Neural cell (in vitro differentiated cells): ENCODE results near the gene FRS3. TPM values are rescaled to one million over a fixed set of nuclear protein-coding genes. Genes with fewer than 3 reads are reported as not detected.

ENCODE experiments used
- H2AFZ ChIP-seq: fragments of 200-600, 300-800 bp; sonication (generic), shearing (Covaris generic); 2 replicates; pipeline ENCODE4 v1.6.0; 2014; ENCODE audit warnings: low read depth, mild to moderate bottlenecking, antibody characterized with exemption, low read length, moderate library complexity
- H3F3A ChIP-seq: fragments of 200-600 bp; shearing (Covaris generic); 2 replicates; pipeline ENCODE4 v1.6.1; 2016; ENCODE audit warnings: mild to moderate bottlenecking, moderate library complexity, mixed read lengths, antibody characterized with exemption, low read length; ENCODE audit not compliant: insufficient read depth, poor library complexity, severe bottlenecking
- H3K27ac ChIP-seq: fragments of 200-600, 300-800 bp; sonication (generic), shearing (Covaris generic); 2 replicates; pipeline ENCODE4 v1.5.1; 2014; ENCODE audit warnings: mild to moderate bottlenecking, low read length, moderate library complexity
- H3K27me3 ChIP-seq: fragments of 300-800, 200-600 bp; sonication (generic), shearing (Covaris generic); 2 replicates; pipeline ENCODE4 v1.6.0; 2014; ENCODE audit warnings: mild to moderate bottlenecking, low read depth, low read length, moderate library complexity; ENCODE audit not compliant: insufficient read depth
- H3K36me3 ChIP-seq: fragments of 300-800, 200-600 bp; sonication (generic), shearing (Covaris generic); 2 replicates; pipeline ENCODE4 v1.5.1; 2014; ENCODE audit warnings: mild to moderate bottlenecking, antibody characterized with exemption, low read length, moderate library complexity; ENCODE audit not compliant: insufficient read depth
- H3K4me2 ChIP-seq: fragments of 300-800, 200-600 bp; sonication (generic), shearing (Covaris generic); 2 replicates; pipeline ENCODE4 v1.6.0; 2014; ENCODE audit warnings: mild to moderate bottlenecking, low read length
- H3K4me3 ChIP-seq: fragments of 300-800, 200-600 bp; sonication (generic), shearing (Covaris generic); 2 replicates; pipeline ENCODE4 v1.5.1; 2014; ENCODE audit warnings: mild to moderate bottlenecking, low read length, moderate library complexity
- H3K79me2 ChIP-seq: fragments of 200-600 bp; shearing (Covaris generic); replicated peaks from 2 replicates; pipeline ENCODE4 v1.6.0; 2014; ENCODE audit warnings: mild to moderate bottlenecking, low read length, moderate library complexity; ENCODE audit not compliant: insufficient read depth
- H3K9ac ChIP-seq: fragments of 300-800, 200-600 bp; sonication (generic), shearing (Covaris generic); 2 replicates; pipeline ENCODE4 v1.6.1; 2016; ENCODE audit warnings: mild to moderate bottlenecking, low read length, mixed read lengths
- H3K9me2 ChIP-seq: fragments of 200-600 bp; shearing (Covaris generic); 2 replicates; pipeline ENCODE4 v1.6.1; 2016; ENCODE audit warnings: mild to moderate bottlenecking, low read length, mixed read lengths; ENCODE audit not compliant: insufficient read depth
- H3K9me3 ChIP-seq: fragments of 200-600, 300-800 bp; sonication (generic), shearing (Covaris generic); 2 replicates; pipeline ENCODE4 v1.6.1; 2016; ENCODE audit warnings: mild to moderate bottlenecking, mixed run types, low read length, moderate library complexity, mixed read lengths
- H4K20me1 ChIP-seq: fragments of 200-600 bp; shearing (Covaris generic); 2 replicates; pipeline ENCODE4 v1.6.1; 2016; ENCODE audit warnings: mild to moderate bottlenecking, mixed run types; ENCODE audit not compliant: insufficient read depth
- CTCF ChIP-seq: fragments of 450-650 bp; IDR thresholded peaks from 2 replicates; pipeline ENCODE4 v1.5.1; 2014; ENCODE audit warnings: antibody characterized with exemption, mild to moderate bottlenecking, moderate library complexity; ENCODE audit not compliant: poor library complexity, severe bottlenecking
- EP300 ChIP-seq: fragments of 450-650 bp; conservative IDR thresholded peaks from 2 replicates; pipeline ENCODE4 v1.6.1; 2014; ENCODE audit warnings: antibody characterized with exemption, mild to moderate bottlenecking, moderate library complexity; ENCODE audit not compliant: poor library complexity, severe bottlenecking
- EZH2 ChIP-seq: fragments of 200-600, 300-800 bp; shearing (Covaris generic), sonication (generic); IDR thresholded peaks from 2 replicates; pipeline ENCODE4 v1.6.1; 2014; ENCODE audit warnings: antibody characterized with exemption, low read length, borderline replicate concordance, mild to moderate bottlenecking; ENCODE audit not compliant: insufficient read depth, poor library complexity, severe bottlenecking
- MXI1 ChIP-seq: fragments of 450-650 bp; conservative IDR thresholded peaks from 2 replicates; pipeline ENCODE4 v1.6.1; 2014; ENCODE audit warnings: antibody characterized with exemption, mild to moderate bottlenecking; ENCODE audit not compliant: poor library complexity, severe bottlenecking
- POLR2AphosphoS5 ChIP-seq: IDR thresholded peaks from 2 replicates; pipeline ENCODE4 v1.6.1; 2012
- RAD21 ChIP-seq: fragments of 450-650 bp; conservative IDR thresholded peaks from 2 replicates; pipeline ENCODE4 v1.6.1; 2014; ENCODE audit warnings: antibody characterized with exemption, mild to moderate bottlenecking, moderate library complexity
- REST ChIP-seq: IDR thresholded peaks from 2 replicates; pipeline ENCODE4 v1.6.1; 2012; ENCODE audit warnings: borderline replicate concordance
- SMC3 ChIP-seq: fragments of 450-650 bp; conservative IDR thresholded peaks from 2 replicates; pipeline ENCODE4 v1.6.1; 2014; ENCODE audit warnings: antibody characterized with exemption, mild to moderate bottlenecking, moderate library complexity; ENCODE audit not compliant: poor library complexity
- TAF1 ChIP-seq: IDR thresholded peaks from 2 replicates; pipeline ENCODE4 v1.6.1; 2012; ENCODE audit warnings: low read depth
- polyA plus RNA-seq: library from polyadenylated mRNA; depleted of rRNA; stranded (reverse); fragments of >200 nt; gene quantifications from 2 replicates; pipeline ENCODE4 v1.2.3, GENCODE V29; 2014

FRS3 gene
- polyA plus RNA-seq, 1 donor from 2014 or later = 15.7 TPM

- H3F3A ChIP-seq = no peaks in the 10 kb centered on the region
- no peak overlapping the region for H3K4me2 ChIP-seq
- H3K9me2 ChIP-seq = no peaks in the 10 kb centered on the region
- H3K9ac ChIP-seq = no peak overlapping the region
- H3K27ac ChIP-seq = no peak overlapping the region
- TF ChIP-seq TAF1 = no peak
- no peak for TF ChIP-seq CTCF
- TF ChIP-seq MXI1 = no peak
- no peak for TF ChIP-seq REST
- no peak for TF ChIP-seq SMC3
- no peak for TF ChIP-seq EP300
- no peak for TF ChIP-seq POLR2AphosphoS5
- TF ChIP-seq EZH2 = no peak
- TF ChIP-seq RAD21 = no peak
- peaks cover 3% of the 10 kb centered on the region for H3K79me2 ChIP-seq
- no peaks in the 10 kb centered on the region for H3K36me3 ChIP-seq
- H4K20me1 ChIP-seq = no peaks in the 10 kb centered on the region
- H3K27me3 ChIP-seq = no peaks in the 10 kb centered on the region
- H2AFZ ChIP-seq = no peak overlapping the region
- no peak overlapping the region for H3K4me3 ChIP-seq
- H3K9me3 ChIP-seq = no peaks in the 10 kb centered on the region
Measured at GRCh38 chr6:41790045-41790444, 10.3 kb upstream of the FRS3 start.

- Histone ChIP-seq H2AFZ (no peak overlapping the region), H3K36me3 (no peaks in the 10 kb centered on the region), H3K9me2 (no peaks in the 10 kb centered on the region), H3K9ac (no peak overlapping the region), H3K4me2 (no peak overlapping the region), H3K79me2 (peaks cover 3% of the 10 kb centered on the region), H3K27me3 (no peaks in the 10 kb centered on the region), H3K4me3 (no peak overlapping the region), H3F3A (no peaks in the 10 kb centered on the region), H4K20me1 (no peaks in the 10 kb centered on the region), H3K27ac (no peak overlapping the region), H3K9me3 (no peaks in the 10 kb centered on the region)
- TF ChIP-seq POLR2AphosphoS5 (no peak), CTCF (no peak), EZH2 (no peak), SMC3 (no peak), TAF1 (no peak), MXI1 (no peak), RAD21 (no peak), EP300 (no peak), REST (no peak)
Measured at GRCh38 chr6:41789390-41789724, 9.7 kb upstream of the FRS3 start.
